ENCODE results near the gene STYXL1. TPM values are rescaled to one million over a fixed set of nuclear protein-coding genes. Genes with fewer than 3 reads are reported as not detected.
"Not testable (repeated sequence)": the region's sequence is repeated elsewhere in the genome, so short reads cannot be mapped to it uniquely, and the experiment has no call there.

The STYXL1 gene
- polyA plus RNA-seq (2013, experiment 1 of 2): 32.4 TPM
- polyA plus RNA-seq (2013, experiment 2 of 2): 29.5 TPM

GRCh38 chr7:76047811-76048667, at the start of gene STYXL1, which contains the start of gene MDH2:
STYXL1 (minus strand) TSS chr7:76048000; CDS start chr7:76030523, 17,477 bp downstream.
MDH2 (plus strand) TSS chr7:76048106; CDS start chr7:76048161, 55 bp downstream.
- H3K9me3 ChIP-seq (ENCODE audit: control insufficient read depth, low read length): no peaks in the 10 kb centered on the region
- H2AK5ac ChIP-seq (ENCODE audit: low read length, severe bottlenecking): peak within 1 kb of the TSS; percentile 53
- H2AFZ ChIP-seq (ENCODE audit: low read depth, low read length): peak within 1 kb of the TSS; percentile 56
- peak within 1 kb of the TSS in 1 of 2 experiments; percentile 91 for H3K14ac ChIP-seq (ENCODE audit: low read length in 2 of 2)
- H2BK15ac ChIP-seq (ENCODE audit: low read depth, poor library complexity, severe bottlenecking): peak within 1 kb of the TSS; percentile 98
- H3K4me2 ChIP-seq (ENCODE audit: low read length, poor library complexity, severe bottlenecking): peak within 1 kb of the TSS; percentile 84
- peak within 1 kb of the TSS in 1 of 2 experiments; percentile 34 for H3K23ac ChIP-seq (ENCODE audit: low read length in 2 of 2)
- H3K18ac ChIP-seq (ENCODE audit: low read depth in 1 of 2, low read length in 2 of 2): peak within 1 kb of the TSS; percentile 89 to 96
- H2BK12ac ChIP-seq (ENCODE audit: low read length in 2 of 2): peak within 1 kb of the TSS; percentile 11 to 48
- H2BK5ac ChIP-seq (ENCODE audit: low read depth, low read length, poor library complexity, severe bottlenecking): peak within 1 kb of the TSS; percentile 87
- H3K4me3 ChIP-seq (ENCODE audit: insufficient read depth in 1 of 2, low read depth in 1 of 2, low read length in 2 of 2): peak within 1 kb of the TSS; percentile 90 to 99
- no peaks in the 10 kb centered on the region for H3K27me3 ChIP-seq (ENCODE audit: control insufficient read depth in 1 of 2, insufficient read depth in 1 of 2, low read length in 2 of 2)
- peaks cover 17 to 20% of the 10 kb centered on the region in 2 experiments for H3K36me3 ChIP-seq (ENCODE audit: control insufficient read depth in 1 of 2, insufficient read depth in 2 of 2, low read depth in 1 of 2, low read length in 2 of 2)
- peaks cover 14% of the 10 kb centered on the region for H3K4me1 ChIP-seq (ENCODE audit: control insufficient read depth, insufficient read depth, low read depth, low read length)
- WGBS: under 1% methylated on average over 56 of the region's 58 CpGs
- peak within 1 kb of the TSS; percentile 80 for H2BK120ac ChIP-seq (ENCODE audit: low read depth, low read length)
- H3K4ac ChIP-seq (ENCODE audit: low read depth in 1 of 2, low read length in 2 of 2): peak within 1 kb of the TSS; percentile 95 to 97
- peak; percentile 97 for DNase-seq
- H4K91ac ChIP-seq (ENCODE audit: low read length): peak within 1 kb of the TSS; percentile 96
- peaks cover 12% of the 10 kb centered on the region for H3K79me1 ChIP-seq (replicated peaks; ENCODE audit: low read length, poor library complexity, severe bottlenecking)
- H4K8ac ChIP-seq (ENCODE audit: low read length): peak within 1 kb of the TSS; percentile 97
- H3K27ac ChIP-seq (ENCODE audit: low read length, poor library complexity, severe bottlenecking): peak within 1 kb of the TSS; percentile 94
- peak within 1 kb of the TSS; percentile 100 for H3K9ac ChIP-seq (ENCODE audit: low read length)

- no peak overlapping the region for H3K4ac ChIP-seq (ENCODE audit: low read depth in 1 of 2, low read length in 2 of 2)
- no peak overlapping the region for H2AK5ac ChIP-seq (ENCODE audit: low read length, severe bottlenecking)
- H3K27ac ChIP-seq (ENCODE audit: low read length, poor library complexity, severe bottlenecking): no peak overlapping the region
- H3K23ac ChIP-seq (ENCODE audit: low read length in 2 of 2): no peak overlapping the region
- no peaks in the 10 kb centered on the region for H3K9me3 ChIP-seq (ENCODE audit: control insufficient read depth, low read length)
- no peak overlapping the region for H2BK5ac ChIP-seq (ENCODE audit: low read depth, low read length, poor library complexity, severe bottlenecking)
- H4K91ac ChIP-seq (ENCODE audit: low read length): no peak overlapping the region
- H3K4me2 ChIP-seq (ENCODE audit: low read length, poor library complexity, severe bottlenecking): no peak overlapping the region
- H3K36me3 ChIP-seq (ENCODE audit: control insufficient read depth in 1 of 2, insufficient read depth in 2 of 2, low read depth in 1 of 2, low read length in 2 of 2): no peaks in the 10 kb centered on the region
- H2AFZ ChIP-seq (ENCODE audit: low read depth, low read length): no peak overlapping the region
- DNase-seq: no peak
- no peak overlapping the region for H3K18ac ChIP-seq (ENCODE audit: low read depth in 1 of 2, low read length in 2 of 2)
- no peak overlapping the region for H3K4me3 ChIP-seq (ENCODE audit: insufficient read depth in 1 of 2, low read depth in 1 of 2, low read length in 2 of 2)
- no peaks in the 10 kb centered on the region for H3K27me3 ChIP-seq (ENCODE audit: control insufficient read depth in 1 of 2, insufficient read depth in 1 of 2, low read length in 2 of 2)
- H3K14ac ChIP-seq (ENCODE audit: low read length in 2 of 2): no peak overlapping the region
- H2BK15ac ChIP-seq (ENCODE audit: low read depth, poor library complexity, severe bottlenecking): no peak overlapping the region
- H3K4me1 ChIP-seq (ENCODE audit: control insufficient read depth, insufficient read depth, low read depth, low read length): no peaks in the 10 kb centered on the region
- H2BK12ac ChIP-seq (ENCODE audit: low read length in 2 of 2): no peak overlapping the region
- 98% methylated on average over 2 of the region's 3 CpGs for WGBS
- H4K8ac ChIP-seq (ENCODE audit: low read length): no peak overlapping the region
- H3K79me1 ChIP-seq (replicated peaks; ENCODE audit: low read length, poor library complexity, severe bottlenecking): no peaks in the 10 kb centered on the region
- no peak overlapping the region for H3K9ac ChIP-seq (ENCODE audit: low read length)
- H2BK120ac ChIP-seq (ENCODE audit: low read depth, low read length): no peak overlapping the region
Observed at GRCh38 chr7:76095908-76096307, 48.1 kb upstream of the STYXL1 start.

- H3K14ac ChIP-seq (ENCODE audit: low read length in 2 of 2); H2BK120ac ChIP-seq (ENCODE audit: low read depth, low read length); H4K91ac ChIP-seq (ENCODE audit: low read length); H3K27ac ChIP-seq (ENCODE audit: low read length, poor library complexity, severe bottlenecking); H3K4ac ChIP-seq (ENCODE audit: low read depth in 1 of 2, low read length in 2 of 2); H3K4me3 ChIP-seq (ENCODE audit: insufficient read depth in 1 of 2, low read depth in 1 of 2, low read length in 2 of 2); H2BK15ac ChIP-seq (ENCODE audit: low read depth, poor library complexity, severe bottlenecking); H2BK5ac ChIP-seq (ENCODE audit: low read depth, low read length, poor library complexity, severe bottlenecking); H3K4me2 ChIP-seq (ENCODE audit: low read length, poor library complexity, severe bottlenecking); H3K4me1 ChIP-seq (ENCODE audit: control insufficient read depth, insufficient read depth, low read depth, low read length); H3K79me1 ChIP-seq (replicated peaks; ENCODE audit: low read length, poor library complexity, severe bottlenecking); H2AK5ac ChIP-seq (ENCODE audit: low read length, severe bottlenecking); H2AFZ ChIP-seq (ENCODE audit: low read depth, low read length); H3K18ac ChIP-seq (ENCODE audit: low read depth in 1 of 2, low read length in 2 of 2); H4K8ac ChIP-seq (ENCODE audit: low read length); H3K9me3 ChIP-seq (ENCODE audit: control insufficient read depth, low read length); H2BK12ac ChIP-seq (ENCODE audit: low read length in 2 of 2); H3K27me3 ChIP-seq (ENCODE audit: control insufficient read depth in 1 of 2, insufficient read depth in 1 of 2, low read length in 2 of 2); H3K9ac ChIP-seq (ENCODE audit: low read length); H3K36me3 ChIP-seq (ENCODE audit: control insufficient read depth in 1 of 2, insufficient read depth in 2 of 2, low read depth in 1 of 2, low read length in 2 of 2); DNase-seq; H3K23ac ChIP-seq (ENCODE audit: low read length in 2 of 2): not testable (repeated sequence)
- WGBS: 98% methylated on average over 5 of the region's 5 CpGs
Observed at GRCh38 chr7:76094326-76094725, 46.5 kb upstream of the STYXL1 start.

GRCh38 chr7:76093531-76093930, 45.7 kb upstream of the STYXL1 start:
- H3K9me3 ChIP-seq (ENCODE audit: control insufficient read depth, low read length): not testable (repeated sequence)

More at GRCh38 chr7:76093531-76093930, 45.7 kb upstream of the STYXL1 start:
- H2AFZ ChIP-seq (ENCODE audit: low read depth, low read length); H3K79me1 ChIP-seq (replicated peaks; ENCODE audit: low read length, poor library complexity, severe bottlenecking); H3K4me3 ChIP-seq (ENCODE audit: insufficient read depth in 1 of 2, low read depth in 1 of 2, low read length in 2 of 2); H3K14ac ChIP-seq (ENCODE audit: low read length in 2 of 2); H4K91ac ChIP-seq (ENCODE audit: low read length); H3K4me1 ChIP-seq (ENCODE audit: control insufficient read depth, insufficient read depth, low read depth, low read length); H3K9ac ChIP-seq (ENCODE audit: low read length); H3K4ac ChIP-seq (ENCODE audit: low read depth in 1 of 2, low read length in 2 of 2); H2BK12ac ChIP-seq (ENCODE audit: low read length in 2 of 2); H2BK5ac ChIP-seq (ENCODE audit: low read depth, low read length, poor library complexity, severe bottlenecking); H2AK5ac ChIP-seq (ENCODE audit: low read length, severe bottlenecking); H3K18ac ChIP-seq (ENCODE audit: low read depth in 1 of 2, low read length in 2 of 2); H4K8ac ChIP-seq (ENCODE audit: low read length); H3K4me2 ChIP-seq (ENCODE audit: low read length, poor library complexity, severe bottlenecking); H3K23ac ChIP-seq (ENCODE audit: low read length in 2 of 2); H2BK120ac ChIP-seq (ENCODE audit: low read depth, low read length); H3K36me3 ChIP-seq (ENCODE audit: control insufficient read depth in 1 of 2, insufficient read depth in 2 of 2, low read depth in 1 of 2, low read length in 2 of 2); H3K27ac ChIP-seq (ENCODE audit: low read length, poor library complexity, severe bottlenecking); H3K27me3 ChIP-seq (ENCODE audit: control insufficient read depth in 1 of 2, insufficient read depth in 1 of 2, low read length in 2 of 2); H2BK15ac ChIP-seq (ENCODE audit: low read depth, poor library complexity, severe bottlenecking): not testable (repeated sequence)
- peak; percentile 45 for DNase-seq
- 89% methylated on average over 5 of the region's 5 CpGs for WGBS

Measured in mesenchymal stem cell (in vitro differentiated cells and primary cell).